HEK293T (cell line): Measurements from ENCODE around the gene SLC17A2.

Experiments used
- ARNT ChIP-seq: fragments of 450-650 bp; IDR thresholded peaks from 2 replicates; pipeline ENCODE4 v1.6.1; 2017; ENCODE audit warnings: mild to moderate bottlenecking
- CTBP1 ChIP-seq: fragments of 450-650 bp; IDR thresholded peaks from 2 replicates; pipeline ENCODE4 v1.6.1; 2016; ENCODE audit warnings: borderline replicate concordance
- FOXA1 ChIP-seq: fragments of 450-650 bp; IDR thresholded peaks from 2 replicates; pipeline ENCODE4 v1.6.1; 2016; ENCODE audit warnings: mild to moderate bottlenecking
- FOXK2 ChIP-seq: fragments of 450-650 bp; IDR thresholded peaks from 2 replicates; pipeline ENCODE4 v1.6.1; 2016; ENCODE audit warnings: mild to moderate bottlenecking
- LEF1 ChIP-seq: fragments of 450-650 bp; IDR thresholded peaks from 2 replicates; pipeline ENCODE4 v1.6.1; 2017; ENCODE audit warnings: mild to moderate bottlenecking, borderline replicate concordance
- SP1 ChIP-seq: fragments of 450-650 bp; IDR thresholded peaks from 2 replicates; pipeline ENCODE4 v1.6.1; 2017
- SUZ12 ChIP-seq: fragments of 450-650 bp; IDR thresholded peaks from 2 replicates; pipeline ENCODE4 v1.6.1; 2016; ENCODE audit warnings: mild to moderate bottlenecking
- TARDBP ChIP-seq: fragments of 450-650 bp; IDR thresholded peaks from 2 replicates; pipeline ENCODE4 v1.6.1; 2016

DNA sequence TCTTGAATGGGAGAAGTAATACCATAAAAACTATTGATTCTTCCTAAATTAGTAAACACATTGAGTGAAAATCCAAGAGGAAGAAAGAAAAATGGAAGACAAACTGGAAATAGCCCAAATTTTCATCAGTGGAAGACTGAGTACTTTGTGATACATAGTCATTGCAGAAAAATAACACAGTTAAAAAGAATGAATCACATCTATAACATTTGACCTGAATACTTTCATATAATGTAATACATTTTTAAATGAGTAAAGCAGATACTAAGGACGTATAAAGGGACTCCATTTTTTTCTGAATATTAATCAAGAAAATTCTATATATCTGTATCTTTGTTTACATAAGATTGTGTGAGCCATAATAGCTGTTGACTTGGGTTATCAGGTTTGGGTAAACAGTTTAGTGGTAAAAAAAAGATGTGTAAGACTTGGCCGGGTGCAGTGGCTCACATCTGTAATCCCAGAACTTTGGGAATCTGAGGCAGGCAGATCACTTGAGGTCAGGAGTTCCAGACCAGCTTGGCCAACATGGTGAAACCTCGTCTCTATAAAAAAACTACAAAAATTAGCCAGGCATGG is 4.3 kb upstream of the SLC17A2 start:
- TF ChIP-seq FOXK2, result no peak
- no peak for TF ChIP-seq SUZ12
- no peak for TF ChIP-seq FOXA1
- TF ChIP-seq TARDBP, result no peak
- no peak for TF ChIP-seq SP1
- TF ChIP-seq CTBP1, result no peak
- TF ChIP-seq ARNT, result no peak
- no peak for TF ChIP-seq LEF1
